ENCODE data around the gene CDKAL1. TPM values are rescaled to one million over a fixed set of nuclear protein-coding genes. Genes with fewer than 3 reads are reported as not detected.

The CDKAL1 gene
- total and polyA plus RNA-seq, 2 experiments from 2014 or later, result 14.4 to 19.5 TPM

GRCh38 chr6:21107796-21108195 is 573.5 kb downstream of the CDKAL1 start:
- no peaks in the 10 kb centered on the region for H3K27me3 ChIP-seq
- H3K4me2 ChIP-seq, result no peak overlapping the region
- H3K36me3 ChIP-seq (replicated peaks; ENCODE audit: insufficient read depth, low read depth), result no peaks in the 10 kb centered on the region
- peaks cover 41% of the 10 kb centered on the region for H3K4me1 ChIP-seq (ENCODE audit: insufficient read depth)
- no peaks in the 10 kb centered on the region for H3K9me3 ChIP-seq (ENCODE audit: low read depth)
- no peak for DNase-seq (ENCODE audit: low spot score)
- H3K79me2 ChIP-seq, result no peaks in the 10 kb centered on the region
- no peak for TF ChIP-seq EZH2phosphoT487 (IDR thresholded peaks at IDR 0.05; ENCODE audit: low read depth, severe bottlenecking, unreplicated experiment)
- no peak for TF ChIP-seq EZH2 (IDR thresholded peaks at IDR 0.05; ENCODE audit: borderline replicate concordance)
- TF ChIP-seq CTCF (IDR thresholded peaks at IDR 0.05; ENCODE audit: poor library complexity), result no peak
- H3K27ac ChIP-seq, result no peak overlapping the region
- no peak overlapping the region for H3K4me3 ChIP-seq
- no peaks in the 10 kb centered on the region for H4K20me1 ChIP-seq (ENCODE audit: insufficient read depth, poor library complexity, severe bottlenecking)
- 98% methylated on average over 3 of the region's 3 CpGs for WGBS (ENCODE audit: low lambda C conversion rate, missing lambda C conversion rate)
- no peaks in the 10 kb centered on the region for H3K9me2 ChIP-seq (replicated peaks; ENCODE audit: insufficient read depth)
- H2AFZ ChIP-seq, result no peak overlapping the region

DNA sequence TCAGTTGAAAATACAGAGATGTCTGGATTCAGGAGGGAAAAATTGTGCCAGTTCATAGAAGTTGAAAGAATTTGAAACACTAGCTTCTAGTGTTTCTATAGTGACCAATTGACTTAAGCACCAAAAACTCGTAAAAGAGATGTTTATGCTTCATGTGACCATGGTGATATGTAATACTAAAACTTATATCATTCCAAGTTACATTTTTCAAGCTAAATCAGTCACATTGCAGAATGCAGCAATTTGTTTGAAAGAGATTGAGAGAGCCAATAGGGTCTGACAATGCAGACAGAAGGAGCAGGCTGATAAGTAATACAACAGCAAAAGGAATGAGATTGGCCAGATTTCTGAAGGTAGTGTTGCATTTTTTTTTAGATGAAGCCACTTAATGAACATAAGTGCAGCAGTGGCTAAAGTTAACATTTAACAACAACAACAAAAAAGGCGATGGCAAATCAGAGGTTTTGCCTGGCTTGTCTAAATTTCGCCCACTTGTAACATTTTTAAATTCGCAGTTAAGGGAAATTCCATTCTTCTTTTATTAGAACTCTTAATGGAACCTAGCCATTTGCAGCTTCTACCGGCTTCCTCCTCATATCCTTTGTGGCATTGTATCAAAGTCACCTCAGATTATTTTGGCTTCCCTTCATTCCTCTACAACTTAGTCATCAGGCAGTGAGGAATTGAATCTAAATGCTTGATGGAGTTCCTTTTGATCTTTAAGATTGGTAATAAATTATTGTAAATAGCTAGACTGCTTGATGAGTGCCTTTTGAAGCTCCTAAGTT is 575.3 kb downstream of the CDKAL1 start:
- Histone ChIP-seq H3K36me3 (replicated peaks; ENCODE audit: insufficient read depth, low read depth) (no peaks in the 10 kb centered on the region), H3K79me2 (no peaks in the 10 kb centered on the region), H3K9me3 (ENCODE audit: low read depth) (no peaks in the 10 kb centered on the region), H3K4me3 (no peak overlapping the region), H2AFZ (no peak overlapping the region), H3K9me2 (replicated peaks; ENCODE audit: insufficient read depth) (no peaks in the 10 kb centered on the region), H3K4me2 (peak overlapping the region; percentile 23), H4K20me1 (ENCODE audit: insufficient read depth, poor library complexity, severe bottlenecking) (no peaks in the 10 kb centered on the region), H3K4me1 (ENCODE audit: insufficient read depth) (peaks cover 28% of the 10 kb centered on the region), H3K27ac (peak overlapping the region; percentile 8), H3K27me3 (no peaks in the 10 kb centered on the region)
- WGBS (ENCODE audit: low lambda C conversion rate, missing lambda C conversion rate), result 51% methylated on average over 5 of the region's 5 CpGs
- TF ChIP-seq CTCF (IDR thresholded peaks at IDR 0.05; ENCODE audit: poor library complexity) (no peak), EZH2 (IDR thresholded peaks at IDR 0.05; ENCODE audit: borderline replicate concordance) (no peak), EZH2phosphoT487 (IDR thresholded peaks at IDR 0.05; ENCODE audit: low read depth, severe bottlenecking, unreplicated experiment) (no peak)
- DNase-seq (ENCODE audit: low spot score), result no peak

- no peaks in the 10 kb centered on the region for H3K27me3 ChIP-seq
- no peak overlapping the region for H3K4me3 ChIP-seq
- H4K20me1 ChIP-seq (ENCODE audit: insufficient read depth, poor library complexity, severe bottlenecking), result no peaks in the 10 kb centered on the region
- peaks cover 28% of the 10 kb centered on the region for H3K4me1 ChIP-seq (ENCODE audit: insufficient read depth)
- H3K4me2 ChIP-seq, result peak overlapping the region; percentile 55
- H3K9me2 ChIP-seq (replicated peaks; ENCODE audit: insufficient read depth), result no peaks in the 10 kb centered on the region
- DNase-seq (ENCODE audit: low spot score), result no peak
- peak overlapping the region; percentile 27 for H3K27ac ChIP-seq
- no peak overlapping the region for H2AFZ ChIP-seq
- 80% methylated on average over 5 of the region's 5 CpGs for WGBS (ENCODE audit: low lambda C conversion rate, missing lambda C conversion rate)
- no peaks in the 10 kb centered on the region for H3K79me2 ChIP-seq
- TF ChIP-seq EZH2phosphoT487 (IDR thresholded peaks at IDR 0.05; ENCODE audit: low read depth, severe bottlenecking, unreplicated experiment) (no peak), EZH2 (IDR thresholded peaks at IDR 0.05; ENCODE audit: borderline replicate concordance) (no peak), CTCF (IDR thresholded peaks at IDR 0.05; ENCODE audit: poor library complexity) (no peak)
- no peaks in the 10 kb centered on the region for H3K36me3 ChIP-seq (replicated peaks; ENCODE audit: insufficient read depth, low read depth)
- H3K9me3 ChIP-seq (ENCODE audit: low read depth), result no peaks in the 10 kb centered on the region
Observed at GRCh38 chr6:21110684-21111083, 576.4 kb downstream of the CDKAL1 start.

Data from hepatocyte (in vitro differentiated cells).